Measurements from ENCODE around the gene ZNF879.

DNA sequence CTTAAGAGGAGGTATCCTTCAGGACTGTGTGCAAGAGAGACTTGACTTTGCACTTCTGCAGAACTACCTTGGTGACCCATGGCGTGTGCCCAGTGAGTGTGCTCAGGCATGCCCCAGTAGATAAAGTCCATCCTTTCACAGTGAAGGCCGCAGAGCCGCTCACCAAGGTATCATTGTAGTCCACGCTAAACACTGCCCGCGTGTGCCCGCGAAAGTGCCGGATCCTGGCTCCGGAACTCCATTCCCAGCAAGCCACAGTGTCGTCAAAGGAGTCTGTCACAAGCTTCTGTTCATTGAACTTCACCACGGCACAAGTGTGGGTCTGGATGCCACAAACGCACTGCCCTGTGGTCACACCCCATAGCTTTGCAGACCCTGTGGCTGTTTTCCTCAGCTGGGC lies 25.2 kb upstream of the ZNF879 start:
- TF ChIP-seq, protein P1, sequence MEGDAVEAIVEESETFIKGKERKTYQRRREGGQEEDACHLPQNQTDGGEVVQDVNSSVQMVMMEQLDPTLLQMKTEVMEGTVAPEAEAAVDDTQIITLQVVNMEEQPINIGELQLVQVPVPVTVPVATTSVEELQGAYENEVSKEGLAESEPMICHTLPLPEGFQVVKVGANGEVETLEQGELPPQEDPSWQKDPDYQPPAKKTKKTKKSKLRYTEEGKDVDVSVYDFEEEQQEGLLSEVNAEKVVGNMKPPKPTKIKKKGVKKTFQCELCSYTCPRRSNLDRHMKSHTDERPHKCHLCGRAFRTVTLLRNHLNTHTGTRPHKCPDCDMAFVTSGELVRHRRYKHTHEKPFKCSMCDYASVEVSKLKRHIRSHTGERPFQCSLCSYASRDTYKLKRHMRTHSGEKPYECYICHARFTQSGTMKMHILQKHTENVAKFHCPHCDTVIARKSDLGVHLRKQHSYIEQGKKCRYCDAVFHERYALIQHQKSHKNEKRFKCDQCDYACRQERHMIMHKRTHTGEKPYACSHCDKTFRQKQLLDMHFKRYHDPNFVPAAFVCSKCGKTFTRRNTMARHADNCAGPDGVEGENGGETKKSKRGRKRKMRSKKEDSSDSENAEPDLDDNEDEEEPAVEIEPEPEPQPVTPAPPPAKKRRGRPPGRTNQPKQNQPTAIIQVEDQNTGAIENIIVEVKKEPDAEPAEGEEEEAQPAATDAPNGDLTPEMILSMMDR (IDR thresholded peaks at IDR 0.05) = no peak
- TF ChIP-seq POLR2AphosphoS5 (IDR thresholded peaks at IDR 0.05; ENCODE audit: insufficient read depth in 1 of 2, low read depth in 1 of 2) = no peak
- TF ChIP-seq POLR2A (IDR thresholded peaks at IDR 0.05) = no peak

Measured in vagina (tissue), 2 donors.